ENCODE measurements around the gene UHRF2.
"Not testable (repeated sequence)": the region's sequence is repeated elsewhere in the genome, so short reads cannot be mapped to it uniquely, and the experiment has no call there.

The UHRF2 gene

DNA sequence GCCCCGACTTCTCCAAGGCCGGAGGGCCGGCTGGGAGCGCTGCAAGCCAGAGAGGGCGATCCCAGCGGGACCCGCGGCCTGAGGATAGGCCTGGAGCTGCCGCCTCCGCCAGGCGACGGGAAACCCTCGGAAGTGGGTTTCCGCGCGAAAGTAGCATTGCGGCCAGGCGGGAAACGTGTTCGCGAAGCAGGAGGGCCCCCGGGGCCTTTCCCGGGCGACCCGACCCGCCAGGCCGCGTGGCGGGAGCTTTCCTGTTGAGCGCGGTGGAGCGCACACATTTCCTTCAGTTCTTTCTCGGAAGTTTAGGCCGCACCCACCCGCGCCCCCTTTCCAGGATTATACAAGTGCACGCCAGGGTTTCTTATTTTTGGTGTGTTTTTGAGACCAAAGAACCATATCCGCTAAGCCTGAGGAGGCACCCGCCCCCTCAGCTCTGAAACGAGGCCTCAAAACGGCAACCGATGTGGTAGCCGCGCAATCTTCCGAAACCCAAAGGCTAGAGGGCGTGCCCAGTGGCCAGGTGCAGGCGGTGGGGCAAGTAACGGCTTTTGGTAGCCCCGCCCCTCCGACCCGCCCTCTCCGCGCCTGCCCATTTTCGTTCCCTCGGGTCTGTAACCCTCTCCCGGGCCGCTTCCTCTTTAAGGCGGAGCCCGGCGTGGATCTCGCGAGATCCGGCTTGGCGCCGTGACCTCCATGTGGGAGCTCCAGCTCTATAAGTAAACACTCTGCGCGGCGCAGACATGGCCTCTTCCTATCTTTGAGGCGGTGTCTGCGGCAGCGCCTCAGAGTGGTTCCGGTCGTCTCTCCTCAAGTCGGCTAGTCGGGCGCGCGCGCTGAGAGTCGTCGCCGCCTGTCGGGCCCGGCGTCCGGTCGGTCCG lies at the start of gene UHRF2:
UHRF2 (plus strand) TSS at position 713 of the 878 bp plus-strand sequence. CDS start 292 bp downstream, outside the sequence.
- ChIA-PET POLR2A (interaction anchor here (0.6 to 1.5 kb wide), 8 partner anchors 12 to 343 kb away, joined by 3 to 5 read pairs (median 3); no protein-coding TSS in a partner anchor), CTCF (no interaction called here)
- TF ChIP-seq BHLHE40 (IDR thresholded peaks at IDR 0.05; ENCODE audit: borderline replicate concordance), result no peak
- no peak for TF ChIP-seq LEF1 (IDR thresholded peaks at IDR 0.05; ENCODE audit: borderline replicate concordance)
- peak; percentile 35; the same call in 1 of the 2 replicates for TF ChIP-seq ELF4 (IDR thresholded peaks at IDR 0.05)
- no peak for TF ChIP-seq TARDBP (IDR thresholded peaks at IDR 0.05)
- no peak for TF ChIP-seq FOXA1 (IDR thresholded peaks at IDR 0.05)
- TF ChIP-seq L3MBTL2 (conservative IDR thresholded peaks at IDR 0.05), result peak; percentile 76
- peak; percentile 54; the same call in 1 of the 2 replicates for TF ChIP-seq SP1 (IDR thresholded peaks at IDR 0.05)
- TF ChIP-seq SUZ12 (IDR thresholded peaks at IDR 0.05), result no peak
- no peak for TF ChIP-seq FOXK2 (IDR thresholded peaks at IDR 0.05)
- no peak for TF ChIP-seq PKNOX1 (IDR thresholded peaks at IDR 0.05)
- no peak for TF ChIP-seq CTBP1 (IDR thresholded peaks at IDR 0.05; ENCODE audit: borderline replicate concordance)
- TF ChIP-seq FOXM1 (IDR thresholded peaks at IDR 0.05; ENCODE audit: borderline replicate concordance), result 0 out of 2 replicates have a peak, but pooled peaks have one; percentile 7
- no peak for TF ChIP-seq ARNT (IDR thresholded peaks at IDR 0.05)
- TF ChIP-seq HDGF (IDR thresholded peaks at IDR 0.05; ENCODE audit: borderline replicate concordance), result no peak
- no peak for TF ChIP-seq ZNF384 (IDR thresholded peaks at IDR 0.05)
- TF ChIP-seq NFRKB (IDR thresholded peaks at IDR 0.05), result no peak
- DNase-seq (ENCODE audit: extremely low spot score), result peak; percentile 89

DNA sequence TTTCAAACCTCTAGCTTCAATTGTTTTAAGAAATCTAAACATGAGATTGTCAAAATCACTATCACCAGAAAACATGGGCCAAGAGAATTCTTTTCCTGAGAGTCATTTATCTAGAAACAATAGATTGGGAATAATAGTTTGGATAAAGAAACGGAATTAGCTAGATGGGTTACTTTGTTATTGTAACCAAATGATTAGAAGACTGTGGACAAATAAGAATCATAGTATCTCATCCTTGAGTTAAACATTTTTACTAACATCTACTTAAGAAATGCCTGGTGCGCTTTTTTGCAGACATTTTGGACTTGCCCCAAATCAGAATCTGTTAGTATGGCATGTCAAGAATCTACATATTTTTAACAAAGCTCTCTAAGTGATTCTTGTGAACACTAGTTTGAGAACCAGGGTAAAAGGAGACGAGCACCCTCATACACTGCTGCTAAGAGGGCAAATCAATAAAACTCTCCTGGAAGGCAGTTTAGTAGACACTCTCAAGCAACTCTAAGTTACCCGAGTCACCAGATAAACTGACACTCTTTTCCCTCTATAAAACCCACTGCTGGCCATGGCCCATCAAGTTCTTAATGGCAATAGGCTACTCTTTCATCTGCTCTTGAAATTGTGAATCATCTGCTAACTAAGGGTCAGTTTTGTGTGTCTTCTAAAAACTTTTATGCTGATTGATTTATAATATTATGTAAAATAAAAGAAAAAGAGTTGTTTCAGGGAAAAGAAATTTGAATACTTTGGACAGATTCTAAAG lies 45.7 kb upstream of the UHRF2 start:
- no peak for DNase-seq (ENCODE audit: extremely low spot score)
- TF ChIP-seq SUZ12 (IDR thresholded peaks at IDR 0.05) (no peak), FOXK2 (IDR thresholded peaks at IDR 0.05) (no peak), PKNOX1 (IDR thresholded peaks at IDR 0.05) (no peak), TARDBP (IDR thresholded peaks at IDR 0.05) (no peak), BHLHE40 (IDR thresholded peaks at IDR 0.05; ENCODE audit: borderline replicate concordance) (no peak), ELF4 (IDR thresholded peaks at IDR 0.05) (no peak), FOXM1 (IDR thresholded peaks at IDR 0.05; ENCODE audit: borderline replicate concordance) (no peak), LEF1 (IDR thresholded peaks at IDR 0.05; ENCODE audit: borderline replicate concordance) (no peak), L3MBTL2 (conservative IDR thresholded peaks at IDR 0.05) (no peak), HDGF (IDR thresholded peaks at IDR 0.05; ENCODE audit: borderline replicate concordance) (no peak), SP1 (IDR thresholded peaks at IDR 0.05) (no peak), FOXA1 (IDR thresholded peaks at IDR 0.05) (no peak), ZNF384 (IDR thresholded peaks at IDR 0.05) (no peak), NFRKB (IDR thresholded peaks at IDR 0.05) (no peak), CTBP1 (IDR thresholded peaks at IDR 0.05; ENCODE audit: borderline replicate concordance) (no peak), ARNT (IDR thresholded peaks at IDR 0.05) (no peak)
- POLR2A ChIA-PET, result no interaction called here
- CTCF ChIA-PET, result interaction anchor here (0.7 kb wide), 1 partner anchor 14 kb away, joined by 7 read pairs; no protein-coding TSS in a partner anchor

DNA sequence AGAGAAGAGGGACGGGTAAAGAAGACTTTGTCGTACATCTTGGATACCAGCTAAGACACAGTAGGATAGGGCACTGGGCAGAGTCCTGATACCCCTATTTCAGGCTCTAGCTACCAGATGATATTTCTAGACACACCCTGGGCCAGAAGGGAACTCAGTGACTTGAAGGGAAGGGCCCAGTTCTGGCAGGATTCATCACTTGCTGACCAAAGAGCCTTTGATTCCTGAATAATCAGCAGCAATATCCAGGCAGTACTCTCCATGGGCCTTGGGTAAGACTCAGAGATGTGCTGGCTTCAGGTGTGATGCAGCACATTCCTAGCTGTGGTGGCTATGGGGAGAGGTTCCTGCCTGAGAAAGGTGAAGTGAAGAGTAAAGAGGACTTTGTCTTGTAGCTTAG lies 44.2 kb upstream of the UHRF2 start:
- CTCF ChIA-PET, result no interaction called here
- TF ChIP-seq SUZ12 (IDR thresholded peaks at IDR 0.05) (no peak), FOXK2 (IDR thresholded peaks at IDR 0.05) (no peak), HDGF (IDR thresholded peaks at IDR 0.05; ENCODE audit: borderline replicate concordance) (no peak), NFRKB (IDR thresholded peaks at IDR 0.05) (no peak), LEF1 (IDR thresholded peaks at IDR 0.05; ENCODE audit: borderline replicate concordance) (no peak), SP1 (IDR thresholded peaks at IDR 0.05) (no peak)
- POLR2A ChIA-PET, result no interaction called here
- DNase-seq (ENCODE audit: extremely low spot score), result no peak

DNA sequence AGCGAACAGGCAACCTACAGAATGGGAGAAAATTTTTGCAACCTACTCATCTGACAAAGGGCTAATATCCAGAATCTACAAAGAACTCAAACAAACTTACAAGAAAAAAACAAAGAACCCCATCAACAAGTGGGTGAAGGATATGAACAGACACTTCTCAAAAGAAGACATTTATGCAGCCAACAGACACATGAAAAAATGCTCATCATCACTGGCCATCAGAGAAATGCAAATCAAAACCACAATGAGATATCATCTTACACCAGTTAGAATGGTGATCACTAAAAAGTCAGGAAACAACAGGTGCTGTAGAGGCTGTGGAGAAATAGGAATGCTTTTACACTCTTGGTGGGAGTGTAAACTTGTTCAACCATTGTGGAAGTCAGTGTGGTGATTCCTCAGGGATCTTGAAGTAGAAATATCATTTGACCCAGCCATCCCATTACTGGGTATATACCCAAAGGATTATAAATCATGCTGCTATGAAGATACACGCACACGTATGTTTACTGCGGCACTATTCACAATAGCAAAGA lies 31.5 kb upstream of the UHRF2 start:
- POLR2A ChIA-PET; CTCF ChIA-PET; DNase-seq (ENCODE audit: extremely low spot score): not testable (repeated sequence)

- CTCF ChIA-PET, result no interaction called here
- POLR2A ChIA-PET, result no interaction called here
- no peak for TF ChIP-seq FOXM1 (IDR thresholded peaks at IDR 0.05; ENCODE audit: borderline replicate concordance)
- DNase-seq (ENCODE audit: extremely low spot score), result no peak
These were observed 30.3 kb upstream of the UHRF2 start for GRCh38 chr9:6382681-6383080.

DNA sequence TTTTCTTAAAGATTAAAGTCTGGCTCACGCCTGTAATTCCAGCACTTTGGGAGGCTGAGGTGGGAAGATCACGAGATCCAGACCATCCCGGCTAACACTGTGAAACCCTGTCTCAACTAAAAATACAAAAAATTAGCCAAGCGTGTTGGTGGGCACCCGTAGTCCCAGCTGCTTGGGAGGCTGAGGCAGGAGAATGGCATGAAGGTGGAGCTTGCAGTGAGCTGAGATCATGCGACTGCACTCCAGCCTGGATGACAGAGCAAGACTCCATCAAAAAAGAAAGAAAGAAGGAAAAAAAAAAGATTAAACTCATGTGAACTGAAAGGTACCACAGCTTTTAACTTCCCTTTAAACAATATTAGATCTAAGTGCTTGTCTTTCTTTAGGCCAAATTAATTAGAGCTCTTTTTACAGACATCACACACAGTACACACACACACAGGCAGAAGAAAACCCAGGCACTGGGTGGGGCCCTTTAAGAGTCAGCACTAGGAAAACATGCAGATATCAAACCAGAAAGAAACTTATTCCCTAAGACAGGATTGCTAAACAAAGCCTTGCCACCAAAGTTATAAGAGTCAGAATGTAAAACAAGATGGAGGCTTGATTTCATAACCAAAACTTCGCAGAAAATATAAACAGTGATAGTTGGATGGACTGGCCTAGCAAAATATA lies 29.3 kb upstream of the UHRF2 start:
- ChIA-PET CTCF (no interaction called here), POLR2A (no interaction called here)
- TF ChIP-seq FOXK2 (IDR thresholded peaks at IDR 0.05) (no peak), FOXA1 (IDR thresholded peaks at IDR 0.05) (no peak), CTBP1 (IDR thresholded peaks at IDR 0.05; ENCODE audit: borderline replicate concordance) (no peak)
- no peak for DNase-seq (ENCODE audit: extremely low spot score)
